GM23338 (cell line): Measurements from ENCODE around the gene CMSS1.

Experiments
- CTCF ChIP-seq, 2 experiments: fragments of 200-600 bp in 1 of 2; sonication (generic) in 1 of 2; conservative IDR thresholded peaks; 2 replicates each; pipeline versions ENCODE4 v1.5.1 to v1.6.1; 2016 to 2017; ENCODE audit warnings: antibody characterized with exemption in 2 of 2, low read depth in 2 of 2, mild to moderate bottlenecking in 2 of 2, moderate library complexity in 1 of 2
- EZH2phosphoT487 ChIP-seq: fragments of 200-600 bp; sonication (generic); IDR thresholded peaks from one replicate; pipeline ENCODE4 v1.8.1; 2018; ENCODE audit warnings: antibody characterized with exemption; ENCODE audit not compliant: unreplicated experiment
- JUNB ChIP-seq: IDR thresholded peaks from one replicate; pipeline ENCODE4 v1.6.1; 2016; ENCODE audit warnings: antibody characterized with exemption; ENCODE audit not compliant: unreplicated experiment
- REST ChIP-seq: IDR thresholded peaks from one replicate; pipeline ENCODE4 v1.6.1; 2018; ENCODE audit warnings: antibody characterized with exemption; ENCODE audit not compliant: unreplicated experiment

GRCh38 chr3:99836681-99837080 lies 19.0 kb downstream of the CMSS1 start:
- no peak for TF ChIP-seq CTCF (conservative IDR thresholded peaks at IDR 0.05; ENCODE audit: low read depth in 2 of 2)
- no peak for TF ChIP-seq REST
- TF ChIP-seq EZH2phosphoT487, result no peak
- TF ChIP-seq JUNB, result no peak
